HL-60/S4 treated with retinoic acid at 250 ng/mL for 4 days and 3 days (cell line): ENCODE results near the gene CAMK2D.

Source experiments
- in situ Hi-C: fragments of 300-500 bp; cut with MboI; formaldehyde crosslinking; loops from 2 replicates; pipeline ENCODE4 v1.7.0; 2022; ENCODE audit warnings: low sequenced_read_pairs

The CAMK2D gene

DNA sequence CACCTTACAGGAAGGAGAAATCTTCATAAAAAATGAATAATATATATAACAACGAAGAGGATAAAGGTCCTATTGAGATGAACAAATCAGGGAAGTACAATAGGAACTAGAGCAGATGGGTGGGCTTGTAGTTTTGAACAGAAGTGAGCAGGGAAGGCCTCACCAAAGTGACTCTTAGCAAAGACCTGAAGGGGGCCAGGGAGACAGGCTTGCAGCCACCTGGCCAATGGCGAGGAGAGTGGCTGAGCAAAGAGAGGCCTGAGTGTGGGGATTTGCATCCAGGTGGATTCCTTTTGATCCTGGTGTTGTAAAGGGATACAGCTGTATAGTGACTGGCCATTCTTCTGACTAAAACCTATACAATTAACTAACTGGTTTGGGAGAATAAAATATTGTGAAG is 354.1 kb downstream of the CAMK2D start:
- in situ Hi-C loops = no loop called here

DNA sequence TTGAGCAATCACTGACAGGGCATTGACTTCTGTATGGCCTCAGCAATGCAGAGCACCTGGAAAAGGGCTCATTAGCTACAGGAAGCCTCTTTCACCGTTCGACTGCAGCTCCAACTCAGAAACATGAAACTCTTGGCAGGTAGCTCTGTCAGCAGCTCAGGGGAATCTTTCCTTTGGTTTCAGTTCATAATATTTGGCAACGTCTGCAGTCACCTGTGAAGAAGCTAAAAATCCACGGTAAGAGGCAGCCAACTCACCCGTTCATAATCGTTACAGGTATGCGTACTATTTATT is 354.9 kb downstream of the CAMK2D start:
- in situ Hi-C loops = no loop called here

DNA sequence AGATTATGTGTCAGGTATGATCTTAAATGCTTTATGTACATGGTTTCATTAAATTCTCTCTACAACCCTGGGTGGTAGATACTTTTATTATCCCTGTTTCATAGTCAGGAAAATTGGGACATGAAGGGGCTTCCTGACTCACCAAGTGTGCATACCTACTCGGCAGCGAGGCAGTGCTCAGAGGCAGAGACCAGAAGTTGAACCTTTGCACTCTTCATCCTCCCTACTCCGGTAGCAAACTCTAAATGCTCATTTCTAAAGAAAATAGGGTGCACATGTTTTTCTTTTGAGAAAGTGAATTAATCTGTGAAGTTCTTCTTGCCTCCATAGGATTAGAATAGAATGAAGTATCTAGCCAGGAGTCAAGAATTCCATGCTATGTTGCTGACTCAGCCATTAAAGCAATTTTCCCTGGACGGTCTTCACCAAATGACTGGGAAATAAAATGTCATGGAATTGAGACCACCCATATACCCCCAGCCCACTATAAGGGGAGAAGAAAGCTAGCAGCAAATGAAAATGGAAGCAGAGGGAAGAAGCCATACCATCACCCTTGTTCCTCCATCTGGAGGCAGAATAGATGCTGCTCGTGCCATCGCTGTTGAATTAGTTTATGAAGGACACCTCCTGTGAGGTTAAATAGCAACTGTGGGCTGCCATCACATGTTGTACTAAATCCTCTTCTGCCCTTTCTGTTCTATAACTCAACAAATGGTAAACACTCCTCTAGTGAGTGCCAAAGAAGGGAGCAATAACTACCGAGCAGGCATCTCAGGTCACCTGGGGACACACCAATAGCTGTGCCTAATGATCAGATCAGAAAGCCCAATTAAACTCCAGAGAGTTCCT is 355.4 kb downstream of the CAMK2D start:
- in situ Hi-C loops = no loop called here

DNA sequence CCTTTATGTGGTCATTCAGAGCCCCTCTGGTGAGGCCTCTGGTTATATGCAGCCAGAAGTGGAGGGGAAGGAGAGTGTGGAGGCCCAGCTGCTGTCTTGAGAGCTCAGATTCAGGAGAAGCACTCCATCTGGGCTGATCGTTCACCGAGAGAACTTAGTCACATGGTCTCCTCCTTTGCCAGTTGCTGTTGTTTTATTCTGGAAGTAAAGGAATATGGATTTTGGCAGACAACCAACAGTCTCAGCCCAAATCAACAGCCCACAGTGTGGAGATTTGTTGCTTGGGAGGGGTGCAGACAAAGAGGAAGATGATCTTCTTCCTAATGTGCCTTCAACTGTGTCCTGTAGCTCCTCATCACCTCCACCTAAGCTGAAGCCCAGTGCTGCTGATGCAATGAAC is 356.7 kb downstream of the CAMK2D start:
- in situ Hi-C loops = no loop called here

DNA sequence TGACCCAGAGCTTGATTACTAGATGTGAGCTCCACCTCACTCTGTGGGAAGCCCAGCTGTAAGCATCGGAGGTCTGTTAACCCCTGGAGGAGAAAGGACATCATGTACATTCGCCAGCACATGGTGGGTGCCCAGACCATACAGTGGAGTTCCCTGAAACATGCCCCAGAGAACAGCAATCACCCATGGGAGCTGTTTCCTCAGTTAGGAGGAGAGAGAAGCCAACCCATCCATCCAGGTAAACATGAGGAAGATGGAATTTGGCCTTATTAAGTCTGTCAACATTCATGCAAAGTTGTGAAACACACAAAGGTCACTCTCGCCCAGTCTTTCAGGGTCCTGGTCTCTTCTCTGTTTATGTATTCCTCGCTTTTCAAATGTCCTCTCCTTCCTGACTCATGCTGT is 357.4 kb downstream of the CAMK2D start:
- in situ Hi-C loops = no loop called here
